AG04450 (cell line): ENCODE measurements around the gene TPP2. TPM values are rescaled to one million over a fixed set of nuclear protein-coding genes. Genes with fewer than 3 reads are reported as not detected.

ENCODE experiments used
- CTCF ChIA-PET: fragments of 300-600, 350-600 bp; formaldehyde crosslinking; extraction: SDS; loops from one replicate; lab custom pipeline; 2022; ENCODE audit warnings: antibody characterized with exemption, inconsistent platforms; lab: Charles Lee
- POLR2A ChIA-PET: fragments of 350-600 bp; formaldehyde crosslinking; extraction: SDS; loops from one replicate; lab custom pipeline; 2021; ENCODE audit warnings: antibody characterized with exemption, inconsistent platforms; lab: Yijun Ruan, JAX
- DNase-seq: peaks from one replicate; pipeline ENCODE4 v3.0.0-alpha.2; 2011; ENCODE audit warnings: low read depth, low spot score
- H3K27ac ChIP-seq: one replicate; pipeline ENCODE4 v1.5.1; 2012; ENCODE audit warnings: low read depth, low read length, control low read depth
- H3K27me3 ChIP-seq: one replicate; pipeline ENCODE4 v1.6.0; 2012; ENCODE audit warnings: low read length; ENCODE audit not compliant: control insufficient read depth, insufficient read depth
- H3K4me3 ChIP-seq: 2 replicates; pipeline ENCODE4 v1.5.1; 2011; ENCODE audit warnings: mild to moderate bottlenecking, low read depth, low read length, control low read depth
- H3K9me3 ChIP-seq: 2 replicates; pipeline ENCODE4 v1.5.1; 2012; ENCODE audit warnings: low read length; ENCODE audit not compliant: control insufficient read depth, insufficient read depth
- polyA plus RNA-seq: library from polyadenylated mRNA; depleted of rRNA; stranded (reverse); fragments of >200 nt; gene quantifications from 2 replicates; pipeline ENCODE4 v1.2.3, GENCODE V29; 2011
- TF ChIP-seq, protein P1 (sequence below): IDR thresholded peaks from 2 replicates; pipeline ENCODE4 v1.5.1; 2011; ENCODE audit warnings: low read depth, low read length, control low read depth, inconsistent platforms

The TPP2 gene
- polyA plus RNA-seq, 1 experiment = 49.8 TPM

DNA sequence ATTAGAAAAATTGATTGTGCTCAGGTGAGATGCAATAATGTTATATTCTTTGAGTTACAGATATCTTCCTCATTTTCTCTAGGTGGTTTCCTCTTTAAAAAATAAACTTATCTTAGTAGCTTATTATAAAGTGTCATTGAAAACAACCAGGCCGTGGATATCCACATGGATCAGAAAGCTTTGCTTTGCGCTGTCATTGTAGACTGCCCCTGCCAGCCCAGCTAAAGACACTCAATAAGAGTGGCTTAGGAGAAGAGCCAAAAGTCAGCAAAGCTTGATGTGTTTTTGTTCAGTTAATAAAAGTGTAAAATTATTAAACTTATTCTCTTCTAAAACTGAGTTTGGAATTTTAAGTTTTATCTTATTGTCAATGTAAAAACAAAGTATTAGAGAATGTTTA is 34.4 kb downstream of the TPP2 start:
- Histone ChIP-seq H3K27me3 (no peaks in the 10 kb centered on the region), H3K9me3 (no peaks in the 10 kb centered on the region), H3K27ac (no peak overlapping the region), H3K4me3 (no peak overlapping the region)
- DNase-seq = no peak
- ChIA-PET POLR2A (no interaction called here), CTCF (no interaction called here)
- TF ChIP-seq, protein P1, sequence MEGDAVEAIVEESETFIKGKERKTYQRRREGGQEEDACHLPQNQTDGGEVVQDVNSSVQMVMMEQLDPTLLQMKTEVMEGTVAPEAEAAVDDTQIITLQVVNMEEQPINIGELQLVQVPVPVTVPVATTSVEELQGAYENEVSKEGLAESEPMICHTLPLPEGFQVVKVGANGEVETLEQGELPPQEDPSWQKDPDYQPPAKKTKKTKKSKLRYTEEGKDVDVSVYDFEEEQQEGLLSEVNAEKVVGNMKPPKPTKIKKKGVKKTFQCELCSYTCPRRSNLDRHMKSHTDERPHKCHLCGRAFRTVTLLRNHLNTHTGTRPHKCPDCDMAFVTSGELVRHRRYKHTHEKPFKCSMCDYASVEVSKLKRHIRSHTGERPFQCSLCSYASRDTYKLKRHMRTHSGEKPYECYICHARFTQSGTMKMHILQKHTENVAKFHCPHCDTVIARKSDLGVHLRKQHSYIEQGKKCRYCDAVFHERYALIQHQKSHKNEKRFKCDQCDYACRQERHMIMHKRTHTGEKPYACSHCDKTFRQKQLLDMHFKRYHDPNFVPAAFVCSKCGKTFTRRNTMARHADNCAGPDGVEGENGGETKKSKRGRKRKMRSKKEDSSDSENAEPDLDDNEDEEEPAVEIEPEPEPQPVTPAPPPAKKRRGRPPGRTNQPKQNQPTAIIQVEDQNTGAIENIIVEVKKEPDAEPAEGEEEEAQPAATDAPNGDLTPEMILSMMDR = no peak

DNA sequence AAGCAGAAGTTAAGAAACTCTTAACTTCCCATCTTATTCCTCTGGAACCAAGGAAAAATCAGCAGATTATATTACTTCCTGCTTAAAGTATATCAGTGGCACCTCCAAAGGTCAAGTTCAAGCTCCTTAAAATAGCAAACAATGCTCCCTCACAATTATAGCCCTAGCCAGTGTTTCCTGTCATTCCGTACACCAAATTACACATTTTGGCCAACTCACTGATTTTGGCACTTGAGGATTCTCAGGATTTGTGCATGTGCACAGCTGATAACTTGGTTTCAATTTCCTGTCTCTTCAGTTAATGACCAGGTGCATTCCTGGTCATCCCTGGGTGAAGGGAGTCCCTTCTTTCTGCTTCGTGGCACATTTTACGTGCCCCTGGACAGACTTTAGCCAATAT is 42.0 kb downstream of the TPP2 start:
- ChIA-PET CTCF (interaction anchor here (1.8 kb wide), 1 partner anchor 46 kb away, joined by 5 read pairs; no protein-coding TSS in a partner anchor), POLR2A (no interaction called here)
- H3K27ac ChIP-seq = no peak overlapping the region
- TF ChIP-seq, protein P1 = no peak
- no peak overlapping the region for H3K4me3 ChIP-seq
- H3K9me3 ChIP-seq = no peaks in the 10 kb centered on the region
- no peak for DNase-seq
- no peaks in the 10 kb centered on the region for H3K27me3 ChIP-seq

DNA sequence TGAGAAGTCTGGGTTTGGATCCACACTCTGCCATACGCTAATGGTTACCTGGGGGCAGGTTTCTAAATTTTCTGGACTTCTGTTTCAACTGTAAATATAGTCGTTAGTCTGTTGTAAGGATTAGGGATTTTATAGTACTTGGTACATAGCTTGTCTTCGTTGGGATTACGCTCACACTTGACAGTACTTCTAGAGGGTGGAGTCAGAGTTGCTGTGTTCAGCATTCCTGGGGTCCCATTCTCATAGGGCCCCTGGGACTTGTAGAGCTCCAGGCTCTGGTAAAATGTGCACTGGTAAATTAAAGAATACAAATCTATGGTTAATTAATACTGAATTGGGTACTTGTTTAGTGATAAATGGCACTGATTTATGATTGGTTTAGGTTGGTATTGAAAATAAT is 45.2 kb downstream of the TPP2 start:
- no peaks in the 10 kb centered on the region for H3K27me3 ChIP-seq
- POLR2A ChIA-PET = no interaction called here
- no peak for DNase-seq
- CTCF ChIA-PET = interaction anchor here (2.3 to 3.4 kb wide), 2 partner anchors 50 to 228 kb away, joined by 10 to 11 read pairs; no protein-coding TSS in a partner anchor
- TF ChIP-seq, protein P1 = no peak
- H3K9me3 ChIP-seq = no peaks in the 10 kb centered on the region
- no peak overlapping the region for H3K4me3 ChIP-seq
- no peak overlapping the region for H3K27ac ChIP-seq

DNA sequence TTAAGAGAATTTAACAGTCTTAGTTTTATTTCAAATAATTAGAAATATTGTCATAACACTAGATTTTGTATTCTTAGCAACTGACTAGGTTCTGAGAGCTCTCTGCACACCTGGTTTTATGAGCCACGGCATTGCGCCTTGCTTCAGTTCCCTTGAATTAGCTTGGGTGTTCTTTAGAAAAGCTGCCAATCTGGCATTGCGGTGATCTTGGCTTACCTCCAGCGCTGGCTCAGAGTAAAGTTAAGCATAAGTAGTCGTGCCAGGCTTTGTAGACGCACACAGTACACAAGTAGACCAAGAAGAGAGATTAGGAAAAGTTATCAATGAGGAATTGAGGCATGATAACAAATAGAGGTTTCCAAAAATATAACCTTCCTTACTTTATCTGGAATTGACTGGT is 45.7 kb downstream of the TPP2 start:
- Histone ChIP-seq H3K9me3 (no peaks in the 10 kb centered on the region), H3K4me3 (no peak overlapping the region), H3K27ac (no peak overlapping the region), H3K27me3 (no peaks in the 10 kb centered on the region)
- no peak for DNase-seq
- ChIA-PET CTCF (interaction anchor here (2.3 to 3.4 kb wide), 2 partner anchors 51 to 228 kb away, joined by 10 to 11 read pairs; no protein-coding TSS in a partner anchor), POLR2A (no interaction called here)
- TF ChIP-seq, protein P1 = no peak

DNA sequence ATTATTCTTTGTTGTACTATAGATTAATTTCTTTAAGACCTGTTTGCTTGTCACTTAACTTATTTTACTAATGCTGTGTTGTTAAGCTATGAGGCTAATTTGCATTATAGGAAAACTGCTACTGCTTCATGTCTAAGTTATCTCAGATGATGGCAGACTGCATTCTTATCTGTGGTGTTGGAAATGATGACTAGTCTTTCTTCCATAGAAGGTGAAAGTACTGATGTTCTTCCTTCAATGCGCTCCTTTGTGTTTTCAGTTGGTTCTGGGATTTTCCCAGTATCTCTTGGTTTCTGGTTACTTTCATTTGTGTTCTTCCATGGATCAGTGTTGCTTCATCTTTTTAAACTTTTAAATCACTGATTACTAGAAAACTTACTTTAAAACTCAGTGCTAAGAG is 46.9 kb downstream of the TPP2 start:
- TF ChIP-seq, protein P1 = no peak
- no peak for DNase-seq

More for the DNA sequence above, 46.9 kb downstream of the TPP2 start:
- Histone ChIP-seq H3K27ac (no peak overlapping the region), H3K4me3 (no peak overlapping the region), H3K27me3 (no peaks in the 10 kb centered on the region), H3K9me3 (no peaks in the 10 kb centered on the region)
- ChIA-PET POLR2A (no interaction called here), CTCF (interaction anchor here (0.6 to 3.4 kb wide), 2 partner anchors 52 to 227 kb away, joined by 3 to 10 read pairs; no protein-coding TSS in a partner anchor)
